Omental fat pad (tissue), 4 donors: Measurements from ENCODE around the gene SDK2. TPM values are rescaled to one million over a fixed set of nuclear protein-coding genes. Genes with fewer than 3 reads are reported as not detected.

Experiments
- ATAC-seq: fragments of 150-250 bp; one replicate; pipeline ENCODE4 v1.9.1; 2016; ENCODE audit warnings: mild to moderate bottlenecking, moderate library complexity; ENCODE audit not compliant: low FRiP score
- DNase-seq: peaks from one replicate; pipeline ENCODE4 v3.0.0-alpha.2; 2019; ENCODE audit warnings: low spot score
- total RNA-seq, 4 donors: library from RNA; depleted of rRNA; stranded (reverse); fragments of >200 nt; gene quantifications; one replicate each; pipeline ENCODE4 v1.1.0, GENCODE V29; 2016
- TF ChIP-seq, protein P1 (sequence below), 3 donors: fragments of 450-650 bp; IDR thresholded peaks; one replicate each; pipeline ENCODE4 v1.5.1; 2016 to 2017; ENCODE audit warnings: antibody characterized with exemption in 3 of 3, mild to moderate bottlenecking in 3 of 3, moderate library complexity in 2 of 3

Gene SDK2
- total RNA-seq, 4 donors from 2014 or later, result 0.46 to 1.4 (median 0.64) TPM

GRCh38 chr17:73591296-73592078, 52.8 kb downstream of the SDK2 start:
- TF ChIP-seq, protein P1, sequence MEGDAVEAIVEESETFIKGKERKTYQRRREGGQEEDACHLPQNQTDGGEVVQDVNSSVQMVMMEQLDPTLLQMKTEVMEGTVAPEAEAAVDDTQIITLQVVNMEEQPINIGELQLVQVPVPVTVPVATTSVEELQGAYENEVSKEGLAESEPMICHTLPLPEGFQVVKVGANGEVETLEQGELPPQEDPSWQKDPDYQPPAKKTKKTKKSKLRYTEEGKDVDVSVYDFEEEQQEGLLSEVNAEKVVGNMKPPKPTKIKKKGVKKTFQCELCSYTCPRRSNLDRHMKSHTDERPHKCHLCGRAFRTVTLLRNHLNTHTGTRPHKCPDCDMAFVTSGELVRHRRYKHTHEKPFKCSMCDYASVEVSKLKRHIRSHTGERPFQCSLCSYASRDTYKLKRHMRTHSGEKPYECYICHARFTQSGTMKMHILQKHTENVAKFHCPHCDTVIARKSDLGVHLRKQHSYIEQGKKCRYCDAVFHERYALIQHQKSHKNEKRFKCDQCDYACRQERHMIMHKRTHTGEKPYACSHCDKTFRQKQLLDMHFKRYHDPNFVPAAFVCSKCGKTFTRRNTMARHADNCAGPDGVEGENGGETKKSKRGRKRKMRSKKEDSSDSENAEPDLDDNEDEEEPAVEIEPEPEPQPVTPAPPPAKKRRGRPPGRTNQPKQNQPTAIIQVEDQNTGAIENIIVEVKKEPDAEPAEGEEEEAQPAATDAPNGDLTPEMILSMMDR (IDR thresholded peaks at IDR 0.05), result no peak
- DNase-seq (no peak), ATAC-seq (no peak)

DNA sequence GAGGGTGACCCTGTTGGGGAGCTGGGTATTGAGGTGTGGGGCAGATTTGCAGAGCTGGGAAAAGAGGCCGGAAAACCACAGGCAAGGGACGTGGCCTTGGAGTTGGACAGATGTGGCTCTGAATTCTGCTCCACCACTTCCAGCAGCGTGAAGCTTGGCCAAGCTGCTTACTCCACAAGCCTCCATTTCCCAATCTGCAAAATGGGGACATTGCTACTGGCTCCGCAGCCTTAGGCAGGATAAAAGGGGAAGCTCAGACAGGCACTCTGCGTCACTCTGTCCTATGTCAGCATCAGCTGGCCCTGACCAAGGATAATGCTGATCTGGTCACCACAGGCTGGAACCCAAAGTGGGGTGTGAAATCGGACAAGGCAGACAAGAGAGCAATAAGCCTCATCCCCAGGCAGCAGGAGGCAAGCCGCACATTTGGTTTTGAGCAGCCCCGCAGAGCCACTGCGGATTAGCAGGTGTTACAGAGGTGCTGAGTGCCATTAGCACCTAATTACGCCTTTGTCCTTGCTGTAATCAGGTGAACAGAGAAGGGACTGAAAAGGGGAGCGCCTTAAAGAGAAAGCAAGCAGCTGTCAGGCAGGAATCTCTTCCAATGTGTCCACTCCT, 54.8 kb downstream of the SDK2 start:
- ATAC-seq, result no peak
- no peak for DNase-seq
- TF ChIP-seq, protein P1 (IDR thresholded peaks at IDR 0.05), result no peak

- ATAC-seq (no peak), DNase-seq (no peak)
- TF ChIP-seq, protein P1 (IDR thresholded peaks at IDR 0.05), result no peak
Observed at GRCh38 chr17:73588891-73589290, 55.4 kb downstream of the SDK2 start.

GRCh38 chr17:73588301-73588846, 55.9 kb downstream of the SDK2 start:
- TF ChIP-seq, protein P1 (IDR thresholded peaks at IDR 0.05), result no peak
- ATAC-seq, result no peak
- DNase-seq, result no peak

GRCh38 chr17:73586921-73587602, 57.2 kb downstream of the SDK2 start:
- no peak for DNase-seq
- ATAC-seq, result no peak
- TF ChIP-seq, protein P1 (IDR thresholded peaks at IDR 0.05), result no peak

- no peak for DNase-seq
- TF ChIP-seq, protein P1 (IDR thresholded peaks at IDR 0.05), result no peak
- no peak for ATAC-seq
Observed at GRCh38 chr17:73586275-73586832, 57.9 kb downstream of the SDK2 start.
